WTC11 (cell line): ENCODE data around the gene NYAP1. TPM values are rescaled to one million over a fixed set of nuclear protein-coding genes. Genes with fewer than 3 reads are reported as not detected.
A peak's percentile ranks its signal among the peaks of the same experiment; 100 is the strongest.

ENCODE experiments used
- ATAC-seq: fragments of 200-7000 bp; cut with Tn5 transposase; 2 replicates; pipeline ENCODE4 v1.10.0; 2021; ENCODE audit warnings: mild to moderate bottlenecking, moderate library complexity
- CTCF ChIA-PET: fragments of 300-600 bp; sonication (Branson Sonifier 250); formaldehyde crosslinking; loops from one replicate; lab custom pipeline; 2021; ENCODE audit warnings: antibody characterized with exemption; lab: Charles Lee
- POLR2A ChIA-PET: fragments of 350-600 bp; sonication (Branson Sonifier 250); formaldehyde crosslinking; loops from one replicate; lab custom pipeline; 2021; ENCODE audit warnings: antibody characterized with exemption; lab: Charles Lee
- DNase-seq: peaks from one replicate; pipeline ENCODE4 v3.0.0; 2021; ENCODE audit warnings: low spot score
- H3K27ac Mint-ChIP-seq: 2 replicates; pipeline ENCODE4 v1.8.0; 2021; ENCODE audit warnings: mixed read lengths
- H3K27me3 Mint-ChIP-seq: 2 replicates; pipeline ENCODE4 v1.8.0; 2021; ENCODE audit warnings: low read depth, mild to moderate bottlenecking, moderate library complexity, mixed read lengths
- H3K36me3 Mint-ChIP-seq: 2 replicates; pipeline ENCODE4 v1.8.0; 2021; ENCODE audit warnings: mixed read lengths
- H3K4me1 Mint-ChIP-seq: 2 replicates; pipeline ENCODE4 v1.8.0; 2022; ENCODE audit warnings: mixed read lengths
- H3K4me3 Mint-ChIP-seq: 2 replicates; pipeline ENCODE4 v1.8.0; 2021; ENCODE audit warnings: mild to moderate bottlenecking, moderate library complexity, mixed read lengths
- H3K9me3 Mint-ChIP-seq: 2 replicates; pipeline ENCODE4 v1.8.0; 2021; ENCODE audit warnings: mixed read lengths
- AFF4 ChIP-seq: sonication (generic); formaldehyde crosslinking; IDR thresholded peaks from 2 replicates; pipeline ENCODE4 v1.8.1; 2023; ENCODE audit warnings: mild to moderate bottlenecking, missing genetic modification reagents, borderline replicate concordance
- CBFB ChIP-seq: sonication (generic); formaldehyde crosslinking; IDR thresholded peaks from 2 replicates; pipeline ENCODE4 v1.8.1; 2022; ENCODE audit warnings: mild to moderate bottlenecking, low read depth, missing genetic modification reagents
- E2F4 ChIP-seq: sonication (generic); formaldehyde crosslinking; IDR thresholded peaks from 2 replicates; pipeline ENCODE4 v1.8.1; 2022; ENCODE audit warnings: low read depth, mild to moderate bottlenecking, moderate library complexity, missing genetic modification reagents, borderline replicate concordance
- GRHL2 ChIP-seq: fragments of 250-450 bp; sonication (Bioruptor Pico); IDR thresholded peaks from 2 replicates; pipeline ENCODE4 v1.8.0; 2022; ENCODE audit warnings: mild to moderate bottlenecking, moderate library complexity; ENCODE audit not compliant: insufficient replicate concordance, severe bottlenecking
- HMGXB4 ChIP-seq: sonication (generic); formaldehyde crosslinking; IDR thresholded peaks from 2 replicates; pipeline ENCODE4 v1.8.1; 2023; ENCODE audit warnings: mild to moderate bottlenecking, moderate library complexity, missing genetic modification reagents
- JAZF1 ChIP-seq: fragments of 250-450 bp; sonication (Bioruptor Pico); IDR thresholded peaks from 2 replicates; pipeline ENCODE4 v1.9.0; 2021; ENCODE audit warnings: moderate library complexity, mild to moderate bottlenecking, inconsistent platforms
- MXD4 ChIP-seq: fragments of 250-450 bp; sonication (Bioruptor Pico); IDR thresholded peaks from 2 replicates; pipeline ENCODE4 v1.8.0; 2021; ENCODE audit warnings: mild to moderate bottlenecking, moderate library complexity, borderline replicate concordance
- SOX15 ChIP-seq: fragments of 250-450 bp; sonication (Bioruptor Pico); IDR thresholded peaks from 2 replicates; pipeline ENCODE4 v1.9.0; 2021; ENCODE audit warnings: mild to moderate bottlenecking
- TEAD1 ChIP-seq: sonication (generic); formaldehyde crosslinking; IDR thresholded peaks from 2 replicates; pipeline ENCODE4 v1.8.0; 2022; ENCODE audit warnings: mild to moderate bottlenecking, missing genetic modification reagents
- ZNF121 ChIP-seq: sonication (generic); formaldehyde crosslinking; IDR thresholded peaks from 2 replicates; pipeline ENCODE4 v1.8.0; 2023; ENCODE audit warnings: missing genetic modification reagents
- ZNF232 ChIP-seq: sonication (generic); formaldehyde crosslinking; IDR thresholded peaks from 2 replicates; pipeline ENCODE4 v1.8.0; 2022; ENCODE audit warnings: mild to moderate bottlenecking, missing genetic modification reagents
- ZNF416 ChIP-seq: fragments of 250-450 bp; sonication (Bioruptor Pico); IDR thresholded peaks from 2 replicates; pipeline ENCODE4 v1.9.0; 2021; ENCODE audit warnings: mild to moderate bottlenecking, inconsistent platforms
- total RNA-seq: library from RNA; stranded (reverse); gene quantifications from 3 replicates; pipeline ENCODE4 v1.2.3, GENCODE V29; 2021
- TF ChIP-seq, protein P1 (sequence below): fragments of 200-600 bp; IDR thresholded peaks from 2 replicates; pipeline ENCODE4 v1.8.0; 2022; ENCODE audit warnings: antibody characterized with exemption
- TF ChIP-seq, protein P2 (sequence below): fragments of 250-450 bp; sonication (Bioruptor Pico); IDR thresholded peaks from 2 replicates; pipeline ENCODE4 v1.9.0; 2021; ENCODE audit warnings: mild to moderate bottlenecking, borderline replicate concordance
- TF ChIP-seq, protein P3 (sequence below): sonication (generic); formaldehyde crosslinking; IDR thresholded peaks from 2 replicates; pipeline ENCODE4 v1.8.0; 2023; ENCODE audit warnings: missing genetic modification reagents
- TF ChIP-seq, protein P4 (sequence below): fragments of 250-450 bp; sonication (Bioruptor Pico); IDR thresholded peaks from 2 replicates; pipeline ENCODE4 v1.8.0; 2021; ENCODE audit warnings: mild to moderate bottlenecking

NYAP1 gene
- total RNA-seq, 1 experiment from 2014 or later: 6.7 TPM

GRCh38 chr7:100469227-100470044, 14.3 kb upstream of the NYAP1 start:
- Mint-ChIP-seq H3K4me3 (no peak overlapping the region), H3K9me3 (no peaks in the 10 kb centered on the region), H3K36me3 (no peaks in the 10 kb centered on the region), H3K27me3 (no peaks in the 10 kb centered on the region), H3K27ac (no peak overlapping the region), H3K4me1 (peaks cover 13% of the 10 kb centered on the region; the same call in 1 of the 2 replicates)
- peak; percentile 33; the same call in 1 of the 2 replicates for TF ChIP-seq HMGXB4 (CRISPR knock-in tag)
- TF ChIP-seq, protein P1, sequence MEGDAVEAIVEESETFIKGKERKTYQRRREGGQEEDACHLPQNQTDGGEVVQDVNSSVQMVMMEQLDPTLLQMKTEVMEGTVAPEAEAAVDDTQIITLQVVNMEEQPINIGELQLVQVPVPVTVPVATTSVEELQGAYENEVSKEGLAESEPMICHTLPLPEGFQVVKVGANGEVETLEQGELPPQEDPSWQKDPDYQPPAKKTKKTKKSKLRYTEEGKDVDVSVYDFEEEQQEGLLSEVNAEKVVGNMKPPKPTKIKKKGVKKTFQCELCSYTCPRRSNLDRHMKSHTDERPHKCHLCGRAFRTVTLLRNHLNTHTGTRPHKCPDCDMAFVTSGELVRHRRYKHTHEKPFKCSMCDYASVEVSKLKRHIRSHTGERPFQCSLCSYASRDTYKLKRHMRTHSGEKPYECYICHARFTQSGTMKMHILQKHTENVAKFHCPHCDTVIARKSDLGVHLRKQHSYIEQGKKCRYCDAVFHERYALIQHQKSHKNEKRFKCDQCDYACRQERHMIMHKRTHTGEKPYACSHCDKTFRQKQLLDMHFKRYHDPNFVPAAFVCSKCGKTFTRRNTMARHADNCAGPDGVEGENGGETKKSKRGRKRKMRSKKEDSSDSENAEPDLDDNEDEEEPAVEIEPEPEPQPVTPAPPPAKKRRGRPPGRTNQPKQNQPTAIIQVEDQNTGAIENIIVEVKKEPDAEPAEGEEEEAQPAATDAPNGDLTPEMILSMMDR: peak; percentile 97
- TF ChIP-seq, protein P2, sequence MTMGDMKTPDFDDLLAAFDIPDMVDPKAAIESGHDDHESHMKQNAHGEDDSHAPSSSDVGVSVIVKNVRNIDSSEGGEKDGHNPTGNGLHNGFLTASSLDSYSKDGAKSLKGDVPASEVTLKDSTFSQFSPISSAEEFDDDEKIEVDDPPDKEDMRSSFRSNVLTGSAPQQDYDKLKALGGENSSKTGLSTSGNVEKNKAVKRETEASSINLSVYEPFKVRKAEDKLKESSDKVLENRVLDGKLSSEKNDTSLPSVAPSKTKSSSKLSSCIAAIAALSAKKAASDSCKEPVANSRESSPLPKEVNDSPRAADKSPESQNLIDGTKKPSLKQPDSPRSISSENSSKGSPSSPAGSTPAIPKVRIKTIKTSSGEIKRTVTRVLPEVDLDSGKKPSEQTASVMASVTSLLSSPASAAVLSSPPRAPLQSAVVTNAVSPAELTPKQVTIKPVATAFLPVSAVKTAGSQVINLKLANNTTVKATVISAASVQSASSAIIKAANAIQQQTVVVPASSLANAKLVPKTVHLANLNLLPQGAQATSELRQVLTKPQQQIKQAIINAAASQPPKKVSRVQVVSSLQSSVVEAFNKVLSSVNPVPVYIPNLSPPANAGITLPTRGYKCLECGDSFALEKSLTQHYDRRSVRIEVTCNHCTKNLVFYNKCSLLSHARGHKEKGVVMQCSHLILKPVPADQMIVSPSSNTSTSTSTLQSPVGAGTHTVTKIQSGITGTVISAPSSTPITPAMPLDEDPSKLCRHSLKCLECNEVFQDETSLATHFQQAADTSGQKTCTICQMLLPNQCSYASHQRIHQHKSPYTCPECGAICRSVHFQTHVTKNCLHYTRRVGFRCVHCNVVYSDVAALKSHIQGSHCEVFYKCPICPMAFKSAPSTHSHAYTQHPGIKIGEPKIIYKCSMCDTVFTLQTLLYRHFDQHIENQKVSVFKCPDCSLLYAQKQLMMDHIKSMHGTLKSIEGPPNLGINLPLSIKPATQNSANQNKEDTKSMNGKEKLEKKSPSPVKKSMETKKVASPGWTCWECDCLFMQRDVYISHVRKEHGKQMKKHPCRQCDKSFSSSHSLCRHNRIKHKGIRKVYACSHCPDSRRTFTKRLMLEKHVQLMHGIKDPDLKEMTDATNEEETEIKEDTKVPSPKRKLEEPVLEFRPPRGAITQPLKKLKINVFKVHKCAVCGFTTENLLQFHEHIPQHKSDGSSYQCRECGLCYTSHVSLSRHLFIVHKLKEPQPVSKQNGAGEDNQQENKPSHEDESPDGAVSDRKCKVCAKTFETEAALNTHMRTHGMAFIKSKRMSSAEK: no peak
- no peak for TF ChIP-seq JAZF1 (CRISPR knock-in tag)
- no peak for TF ChIP-seq SOX15 (CRISPR knock-in tag)
- ChIA-PET POLR2A (interaction anchor here (0.7 to 1.2 kb wide), 4 partner anchors 10 to 70 kb away, joined by 3 to 4 read pairs (median 4); partner anchors contain the start of genes TSC22D4 and ZCWPW1), CTCF (interaction anchor here (0.5 to 3.3 kb wide), 49 partner anchors 9 to 420 kb away, joined by 3 to 82 read pairs (median 4); partner anchors contain the start of genes AGFG2, FBXO24, LAMTOR4 and LRCH4)
- peak; percentile 95 for DNase-seq
- ATAC-seq: peak; percentile 85

GRCh38 chr7:100471021-100471420, 12.7 kb upstream of the NYAP1 start:
- H3K27ac Mint-ChIP-seq: peak overlapping the region; percentile 49; the same call in 1 of the 2 replicates
- H3K9me3 Mint-ChIP-seq: no peaks in the 10 kb centered on the region
- ATAC-seq: no peak
- peaks cover 22% of the 10 kb centered on the region for H3K4me1 Mint-ChIP-seq
- H3K4me3 Mint-ChIP-seq: no peak overlapping the region
- no peaks in the 10 kb centered on the region for H3K27me3 Mint-ChIP-seq
- H3K36me3 Mint-ChIP-seq: no peaks in the 10 kb centered on the region
- ChIA-PET CTCF (interaction anchor here (3.3 kb wide), 1 partner anchor 10 kb away, joined by 82 read pairs; the partner anchor contains the start of genes NYAP1 and TSC22D4), POLR2A (interaction anchor here (0.6 kb wide), 1 partner anchor 99 kb away, joined by 4 read pairs; no protein-coding TSS in a partner anchor)
- DNase-seq: no peak
- TF ChIP-seq ZNF121: no peak
- TF ChIP-seq CBFB (CRISPR knock-in tag): no peak
- no peak for TF ChIP-seq ZNF232 (CRISPR knock-in tag)
- TF ChIP-seq, protein P3, sequence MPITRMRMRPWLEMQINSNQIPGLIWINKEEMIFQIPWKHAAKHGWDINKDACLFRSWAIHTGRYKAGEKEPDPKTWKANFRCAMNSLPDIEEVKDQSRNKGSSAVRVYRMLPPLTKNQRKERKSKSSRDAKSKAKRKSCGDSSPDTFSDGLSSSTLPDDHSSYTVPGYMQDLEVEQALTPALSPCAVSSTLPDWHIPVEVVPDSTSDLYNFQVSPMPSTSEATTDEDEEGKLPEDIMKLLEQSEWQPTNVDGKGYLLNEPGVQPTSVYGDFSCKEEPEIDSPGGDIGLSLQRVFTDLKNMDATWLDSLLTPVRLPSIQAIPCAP: no peak
- no peak for TF ChIP-seq ZNF416 (CRISPR knock-in tag)
- no peak for TF ChIP-seq E2F4 (CRISPR knock-in tag)
- no peak for TF ChIP-seq MXD4 (CRISPR knock-in tag)
- TF ChIP-seq AFF4 (CRISPR knock-in tag): no peak
- no peak for TF ChIP-seq TEAD1 (CRISPR knock-in tag)
- TF ChIP-seq, protein P4, sequence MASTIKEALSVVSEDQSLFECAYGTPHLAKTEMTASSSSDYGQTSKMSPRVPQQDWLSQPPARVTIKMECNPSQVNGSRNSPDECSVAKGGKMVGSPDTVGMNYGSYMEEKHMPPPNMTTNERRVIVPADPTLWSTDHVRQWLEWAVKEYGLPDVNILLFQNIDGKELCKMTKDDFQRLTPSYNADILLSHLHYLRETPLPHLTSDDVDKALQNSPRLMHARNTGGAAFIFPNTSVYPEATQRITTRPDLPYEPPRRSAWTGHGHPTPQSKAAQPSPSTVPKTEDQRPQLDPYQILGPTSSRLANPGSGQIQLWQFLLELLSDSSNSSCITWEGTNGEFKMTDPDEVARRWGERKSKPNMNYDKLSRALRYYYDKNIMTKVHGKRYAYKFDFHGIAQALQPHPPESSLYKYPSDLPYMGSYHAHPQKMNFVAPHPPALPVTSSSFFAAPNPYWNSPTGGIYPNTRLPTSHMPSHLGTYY (CRISPR knock-in tag): no peak
- TF ChIP-seq GRHL2: no peak
